Large intestine (tissue), 3 donors: ENCODE data around the gene GALNT18. TPM values are rescaled to one million over a fixed set of nuclear protein-coding genes. Genes with fewer than 3 reads are reported as not detected.

Source experiments
- DNase-seq, 2 donors: peaks; one replicate each; pipeline versions ENCODE4 v3.0.0 to v3.0.0-alpha.2; 2013
- H3K27ac ChIP-seq: one replicate; pipeline ENCODE4 v1.5.1; 2013; ENCODE audit warnings: low read length
- H3K27me3 ChIP-seq: 2 replicates; pipeline ENCODE4 v1.6.1; 2013; ENCODE audit warnings: low read length; ENCODE audit not compliant: control insufficient read depth, insufficient read depth
- H3K36me3 ChIP-seq: 2 replicates; pipeline ENCODE4 v1.6.1; 2013; ENCODE audit warnings: low read length; ENCODE audit not compliant: control insufficient read depth, insufficient read depth
- H3K4me1 ChIP-seq: one replicate; pipeline ENCODE4 v1.6.1; 2013; ENCODE audit warnings: low read length; ENCODE audit not compliant: control insufficient read depth, insufficient read depth
- H3K4me3 ChIP-seq: one replicate; pipeline ENCODE4 v1.5.1; 2013; ENCODE audit warnings: low read length
- H3K9me3 ChIP-seq: one replicate; pipeline ENCODE4 v1.6.1; 2013; ENCODE audit warnings: mild to moderate bottlenecking, low read depth, low read length, moderate library complexity; ENCODE audit not compliant: control insufficient read depth
- WGBS: methylation state at CpG from one replicate; pipeline ENCODE4 v1.1.5; 2013; ENCODE audit warnings: low lambda C conversion rate; ENCODE audit not compliant: insufficient coverage; 5-methylcytosine and 5-hydroxymethylcytosine counted together
- polyA plus RNA-seq: library from polyadenylated mRNA; unstranded; fragments of 120-200 nt; gene quantifications from one replicate; pipeline ENCODE4 v1.2.1, GENCODE V29; 2013

The GALNT18 gene
- polyA plus RNA-seq, 1 donor = 3.7 TPM

DNA sequence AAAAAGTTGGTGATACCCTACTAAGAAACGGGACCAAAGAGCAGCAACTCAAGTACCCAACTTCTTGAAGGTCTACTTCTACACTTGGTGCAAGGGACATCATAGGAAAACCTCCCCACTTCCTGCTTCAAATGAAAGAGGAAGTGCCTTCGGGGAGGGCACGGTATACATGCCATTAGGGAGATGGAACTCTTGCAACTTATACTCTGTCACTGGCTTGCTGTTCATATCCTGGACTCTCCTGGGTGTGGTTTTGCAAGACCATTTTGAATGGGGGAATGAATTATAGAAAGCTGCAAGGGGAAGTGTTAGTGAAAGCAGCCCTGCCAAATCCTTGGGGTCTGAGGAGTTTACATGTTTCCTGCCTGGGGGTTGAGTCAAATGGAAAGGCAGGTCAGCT is 310.6 kb downstream of the GALNT18 start:
- Histone ChIP-seq H3K27me3 (no peaks in the 10 kb centered on the region), H3K4me3 (no peak overlapping the region), H3K27ac (no peak overlapping the region), H3K4me1 (no peaks in the 10 kb centered on the region), H3K36me3 (no peaks in the 10 kb centered on the region), H3K9me3 (no peaks in the 10 kb centered on the region)
- no peak for DNase-seq
- 40% methylated on average over 1 of the region's 3 CpGs for WGBS

DNA sequence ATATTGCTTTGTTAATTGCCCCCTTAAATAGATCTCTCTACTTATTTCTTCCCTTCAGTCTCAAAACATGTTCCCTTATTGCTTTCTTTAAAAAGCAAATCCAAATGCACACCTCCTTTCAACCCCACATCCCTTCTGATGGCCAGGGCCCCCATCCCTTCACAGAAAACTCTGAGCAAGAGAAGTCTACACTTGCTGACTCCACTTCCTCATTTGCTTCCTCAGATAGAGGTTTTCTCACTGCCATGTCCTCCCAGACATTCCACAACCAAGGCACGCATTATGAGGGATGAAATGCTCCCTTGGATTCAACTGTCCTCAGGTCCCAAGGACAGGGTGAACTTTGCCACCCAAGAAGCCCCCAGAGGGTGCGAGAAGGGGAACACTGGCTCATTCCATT is 311.9 kb downstream of the GALNT18 start:
- H3K9me3 ChIP-seq = no peaks in the 10 kb centered on the region
- no peaks in the 10 kb centered on the region for H3K4me1 ChIP-seq
- no peak for DNase-seq
- H3K27ac ChIP-seq = no peak overlapping the region
- H3K4me3 ChIP-seq = no peak overlapping the region
- H3K36me3 ChIP-seq = no peaks in the 10 kb centered on the region
- WGBS = no CpG with 5 or more reads among the region's 2 CpGs
- no peaks in the 10 kb centered on the region for H3K27me3 ChIP-seq

DNA sequence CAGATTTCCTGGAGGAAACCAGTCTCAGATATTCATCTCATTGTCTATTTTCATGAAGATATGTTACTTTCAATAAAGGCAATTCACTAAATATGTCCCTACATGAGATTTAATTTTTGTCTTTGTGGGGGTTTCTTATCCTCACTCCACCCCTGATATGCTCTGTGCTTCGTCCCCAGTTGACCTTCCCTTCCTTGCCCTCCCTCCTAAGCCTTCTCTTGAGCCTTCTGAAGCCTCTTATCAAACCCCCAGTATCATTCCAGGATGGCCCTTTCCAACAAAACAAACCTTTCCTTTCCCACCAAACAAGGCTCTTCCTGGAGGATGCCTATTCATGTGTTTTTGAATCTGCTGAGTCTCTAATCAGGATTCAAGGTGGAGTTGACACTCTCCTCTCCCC is 313.6 kb downstream of the GALNT18 start:
- no CpG with 5 or more reads among the region's 1 CpG for WGBS
- no peaks in the 10 kb centered on the region for H3K9me3 ChIP-seq
- no peak overlapping the region for H3K4me3 ChIP-seq
- no peaks in the 10 kb centered on the region for H3K4me1 ChIP-seq
- DNase-seq = no peak
- no peak overlapping the region for H3K27ac ChIP-seq
- no peaks in the 10 kb centered on the region for H3K36me3 ChIP-seq
- no peaks in the 10 kb centered on the region for H3K27me3 ChIP-seq

DNA sequence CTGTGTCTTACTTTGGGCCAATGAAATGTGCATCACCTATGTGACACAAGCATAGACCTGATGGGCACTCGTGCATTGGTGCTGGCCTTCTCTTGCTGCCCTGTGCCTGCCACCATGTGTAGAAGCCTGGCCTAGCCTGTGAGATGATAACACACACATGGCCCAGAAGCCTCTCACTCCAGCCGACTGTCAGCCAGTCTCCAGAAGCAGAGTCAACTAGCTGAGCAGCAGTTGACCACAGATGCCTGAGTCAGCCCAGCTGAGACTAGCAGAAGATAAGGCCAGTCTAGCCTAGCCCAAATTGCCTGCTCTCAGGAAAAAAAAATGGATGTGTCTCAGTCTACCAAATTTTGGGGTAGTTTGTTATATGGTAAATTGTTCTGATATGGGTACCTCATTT is 314.9 kb downstream of the GALNT18 start:
- H3K27me3 ChIP-seq = no peaks in the 10 kb centered on the region
- H3K36me3 ChIP-seq = no peaks in the 10 kb centered on the region
- no peak overlapping the region for H3K27ac ChIP-seq
- no peak for DNase-seq
- no peaks in the 10 kb centered on the region for H3K9me3 ChIP-seq
- no CpG with 5 or more reads among the region's 2 CpGs for WGBS
- no peaks in the 10 kb centered on the region for H3K4me1 ChIP-seq
- H3K4me3 ChIP-seq = no peak overlapping the region

DNA sequence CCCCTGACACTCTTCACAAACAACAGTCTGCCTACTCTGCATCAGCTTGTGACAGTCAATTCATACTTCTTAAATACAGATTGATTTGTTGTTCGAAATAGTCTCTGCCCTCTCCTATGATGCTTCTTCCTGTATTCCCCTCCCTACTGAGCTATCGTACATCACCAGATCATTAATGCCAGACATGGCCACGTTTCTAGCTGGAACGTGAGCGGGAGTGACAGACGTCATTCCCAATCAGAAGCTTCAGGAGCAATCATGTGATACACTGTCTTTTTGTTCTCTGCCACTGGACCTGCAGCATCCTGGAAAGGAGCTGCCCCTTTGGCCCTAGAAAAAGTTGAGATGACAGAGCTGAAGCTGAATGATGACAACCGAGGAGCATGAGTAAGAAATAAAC is 317.3 kb downstream of the GALNT18 start:
- H3K36me3 ChIP-seq = no peaks in the 10 kb centered on the region
- H3K27me3 ChIP-seq = no peaks in the 10 kb centered on the region
- H3K4me1 ChIP-seq = no peaks in the 10 kb centered on the region
- no peak overlapping the region for H3K4me3 ChIP-seq
- H3K27ac ChIP-seq = no peak overlapping the region
- no peak for DNase-seq
- no peaks in the 10 kb centered on the region for H3K9me3 ChIP-seq
- WGBS = no CpG with 5 or more reads among the region's 7 CpGs

DNA sequence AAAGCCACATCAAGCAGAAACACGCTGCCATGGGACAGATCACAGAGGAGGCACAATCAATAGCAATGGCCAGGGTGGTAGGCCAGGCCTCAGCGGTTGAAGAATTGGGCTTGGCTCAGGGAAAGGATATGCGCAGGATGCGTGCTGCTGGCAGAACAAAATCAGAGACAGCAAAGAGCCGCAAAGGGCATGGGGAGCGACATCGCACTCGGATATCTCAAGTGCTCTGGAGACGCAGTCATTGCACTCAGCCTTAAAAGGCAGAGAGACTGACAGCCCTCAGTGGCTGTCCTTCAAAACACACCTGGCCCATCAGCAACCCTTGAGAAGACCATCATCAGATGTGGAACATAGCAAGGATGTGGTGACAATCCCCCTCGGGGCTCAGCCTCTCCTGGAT is 319.2 kb downstream of the GALNT18 start:
- DNase-seq = no peak

DNA sequence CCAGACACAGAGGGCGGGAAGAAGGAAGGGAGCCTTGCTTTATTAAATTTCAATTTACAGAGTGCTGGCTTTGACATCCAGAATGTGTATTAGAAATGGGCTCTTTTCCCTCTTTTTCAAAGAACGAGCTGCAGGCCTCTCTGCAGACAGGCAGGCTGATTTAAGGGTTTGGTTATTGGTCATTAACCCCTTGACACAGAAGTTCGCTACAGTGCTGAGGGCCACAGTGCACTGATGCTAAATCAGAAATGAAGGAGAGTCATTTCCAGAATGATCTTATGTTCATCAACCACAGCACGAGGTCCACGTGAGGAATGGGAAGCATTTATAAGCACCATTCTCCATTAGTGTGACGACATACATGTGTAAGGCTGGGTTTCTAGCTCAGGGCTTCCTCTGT is 320.6 kb downstream of the GALNT18 start:
- Histone ChIP-seq H3K27ac (no peak overlapping the region), H3K4me3 (no peak overlapping the region), H3K27me3 (peaks cover 8% of the 10 kb centered on the region), H3K9me3 (no peaks in the 10 kb centered on the region), H3K36me3 (no peaks in the 10 kb centered on the region), H3K4me1 (no peaks in the 10 kb centered on the region)
- DNase-seq = no peak
- no CpG with 5 or more reads among the region's 6 CpGs for WGBS

More for the DNA sequence above, 319.2 kb downstream of the GALNT18 start:
- Histone ChIP-seq H3K36me3 (no peaks in the 10 kb centered on the region), H3K27me3 (peaks cover 1% of the 10 kb centered on the region), H3K9me3 (no peaks in the 10 kb centered on the region), H3K4me1 (no peaks in the 10 kb centered on the region), H3K27ac (no peak overlapping the region), H3K4me3 (no peak overlapping the region)
- 100% methylated on average over 1 of the region's 10 CpGs for WGBS

DNA sequence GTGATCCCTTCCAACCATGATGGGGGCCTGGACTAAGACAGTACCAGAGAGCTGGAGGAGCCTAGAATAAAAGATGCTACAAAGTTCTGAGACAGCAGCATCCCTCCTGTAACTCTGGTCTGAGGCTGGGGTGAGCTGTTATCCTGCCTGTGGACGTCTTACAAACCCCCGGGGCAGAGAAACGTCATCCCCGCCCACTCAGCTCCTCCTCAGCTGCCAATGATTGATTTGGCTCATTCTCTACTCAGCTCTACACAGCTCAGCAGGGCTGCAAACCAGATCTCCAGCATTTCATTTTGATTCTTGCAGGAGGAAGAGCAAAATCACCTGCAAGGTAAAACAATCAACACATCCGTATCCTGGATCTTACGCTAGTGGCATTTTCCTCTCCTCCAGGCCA is 324.2 kb downstream of the GALNT18 start:
- no peak overlapping the region for H3K4me3 ChIP-seq
- H3K27me3 ChIP-seq = peaks cover 8% of the 10 kb centered on the region
- WGBS = no CpG with 5 or more reads among the region's 6 CpGs
- no peak for DNase-seq
- H3K27ac ChIP-seq = no peak overlapping the region
- H3K36me3 ChIP-seq = no peaks in the 10 kb centered on the region
- H3K9me3 ChIP-seq = no peaks in the 10 kb centered on the region
- no peaks in the 10 kb centered on the region for H3K4me1 ChIP-seq

DNA sequence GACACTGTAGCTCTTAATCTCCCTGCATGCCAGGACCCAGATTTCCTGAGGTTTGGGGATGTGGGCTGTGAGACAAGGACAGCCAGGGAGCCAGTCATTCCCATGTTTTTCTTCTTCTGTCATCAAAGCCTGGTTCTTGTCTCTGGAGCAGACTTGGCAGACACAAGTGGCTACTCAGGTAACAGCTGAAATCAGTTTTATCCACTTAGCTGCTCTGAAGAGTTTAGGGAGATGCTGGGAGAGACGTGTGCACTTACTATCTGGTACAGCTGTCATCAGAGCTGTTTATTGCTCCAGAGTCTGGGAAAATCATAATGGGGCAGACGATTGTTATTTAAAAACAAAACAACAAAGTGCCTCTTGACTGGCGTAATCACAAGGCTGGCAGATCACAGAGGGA is 325.4 kb downstream of the GALNT18 start:
- H3K9me3 ChIP-seq = no peaks in the 10 kb centered on the region
- no peaks in the 10 kb centered on the region for H3K4me1 ChIP-seq
- H3K36me3 ChIP-seq = no peaks in the 10 kb centered on the region
- DNase-seq = no peak
- H3K27ac ChIP-seq = no peak overlapping the region
- no CpG with 5 or more reads among the region's 3 CpGs for WGBS
- no peak overlapping the region for H3K4me3 ChIP-seq
- H3K27me3 ChIP-seq = peaks cover 10% of the 10 kb centered on the region

DNA sequence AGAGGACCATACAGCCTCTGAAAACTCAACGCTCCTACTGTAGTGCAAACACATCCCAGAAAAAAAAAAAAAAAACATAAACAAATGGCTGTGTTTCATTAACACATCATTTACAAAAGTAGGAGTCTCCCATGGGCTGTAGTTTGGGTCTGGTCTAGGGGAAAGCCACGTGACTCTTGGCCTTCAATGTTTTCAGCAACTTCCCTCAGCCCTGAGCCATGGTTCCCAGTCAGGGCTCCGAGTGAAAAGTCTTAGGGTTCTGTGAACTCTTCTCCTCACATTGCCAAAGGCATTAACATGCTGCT is 327.3 kb downstream of the GALNT18 start:
- H3K27me3 ChIP-seq = peaks cover 10% of the 10 kb centered on the region
- H3K4me1 ChIP-seq = no peaks in the 10 kb centered on the region
- H3K36me3 ChIP-seq = no peaks in the 10 kb centered on the region
- no peak overlapping the region for H3K27ac ChIP-seq
- WGBS = no CpG with 5 or more reads among the region's 3 CpGs
- DNase-seq = no peak
- no peak overlapping the region for H3K4me3 ChIP-seq
- H3K9me3 ChIP-seq = no peaks in the 10 kb centered on the region

DNA sequence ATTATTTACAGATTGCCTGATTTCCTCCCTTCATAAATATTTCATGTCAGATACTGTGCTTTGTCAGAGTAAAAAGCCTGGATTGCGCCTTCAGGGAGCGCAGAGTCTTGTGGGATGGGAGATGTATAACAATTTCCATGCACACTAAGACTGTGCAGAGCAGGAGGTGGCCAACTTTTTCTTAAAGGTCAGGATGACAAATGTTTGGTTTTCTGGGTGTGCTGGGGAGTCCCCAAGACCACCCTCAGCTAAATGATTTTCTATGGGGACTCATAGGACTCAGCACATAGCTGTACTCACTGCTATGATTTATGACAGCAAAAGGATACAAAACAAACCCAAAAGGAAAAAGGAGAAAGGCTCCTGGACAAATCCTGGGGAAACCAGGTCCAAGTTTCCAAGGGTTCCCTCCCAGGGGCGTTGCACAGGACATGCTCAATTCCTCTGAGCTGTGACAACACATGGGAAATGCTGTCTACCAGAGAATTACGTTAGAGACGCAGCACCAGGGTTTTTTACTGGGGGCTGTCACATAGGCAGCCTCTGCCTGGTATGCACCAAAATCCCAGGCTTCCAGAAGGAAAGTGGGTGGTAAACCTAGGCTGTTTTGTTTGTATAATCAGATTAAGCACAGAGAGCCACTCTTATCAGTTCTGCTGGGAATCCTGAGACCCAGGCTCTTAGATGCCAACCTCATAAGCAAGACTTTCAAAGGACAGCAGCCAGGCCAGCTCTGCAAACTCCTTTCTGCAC is 327.8 kb downstream of the GALNT18 start:
- Histone ChIP-seq H3K9me3 (no peaks in the 10 kb centered on the region), H3K4me3 (no peak overlapping the region), H3K36me3 (no peaks in the 10 kb centered on the region), H3K4me1 (no peaks in the 10 kb centered on the region), H3K27me3 (peaks cover 12% of the 10 kb centered on the region), H3K27ac (no peak overlapping the region)
- peak in 1 of 2 donors; percentile 9 for DNase-seq
- no CpG with 5 or more reads among the region's 5 CpGs for WGBS
